PC-9 (cell line): Measurements from ENCODE around the gene IMPA2.

Source experiments
- EZH2 ChIP-seq: fragments of 200-600 bp; sonication (generic); IDR thresholded peaks from 2 replicates; pipeline ENCODE4 v1.8.0; 2017; ENCODE audit warnings: antibody characterized with exemption, low read depth
- TF ChIP-seq, protein P1 (sequence below): fragments of 200-600 bp; sonication (generic); conservative IDR thresholded peaks from 2 replicates; pipeline ENCODE4 v1.6.1; 2017; ENCODE audit warnings: mixed run types, antibody characterized with exemption, mild to moderate bottlenecking, moderate library complexity

DNA sequence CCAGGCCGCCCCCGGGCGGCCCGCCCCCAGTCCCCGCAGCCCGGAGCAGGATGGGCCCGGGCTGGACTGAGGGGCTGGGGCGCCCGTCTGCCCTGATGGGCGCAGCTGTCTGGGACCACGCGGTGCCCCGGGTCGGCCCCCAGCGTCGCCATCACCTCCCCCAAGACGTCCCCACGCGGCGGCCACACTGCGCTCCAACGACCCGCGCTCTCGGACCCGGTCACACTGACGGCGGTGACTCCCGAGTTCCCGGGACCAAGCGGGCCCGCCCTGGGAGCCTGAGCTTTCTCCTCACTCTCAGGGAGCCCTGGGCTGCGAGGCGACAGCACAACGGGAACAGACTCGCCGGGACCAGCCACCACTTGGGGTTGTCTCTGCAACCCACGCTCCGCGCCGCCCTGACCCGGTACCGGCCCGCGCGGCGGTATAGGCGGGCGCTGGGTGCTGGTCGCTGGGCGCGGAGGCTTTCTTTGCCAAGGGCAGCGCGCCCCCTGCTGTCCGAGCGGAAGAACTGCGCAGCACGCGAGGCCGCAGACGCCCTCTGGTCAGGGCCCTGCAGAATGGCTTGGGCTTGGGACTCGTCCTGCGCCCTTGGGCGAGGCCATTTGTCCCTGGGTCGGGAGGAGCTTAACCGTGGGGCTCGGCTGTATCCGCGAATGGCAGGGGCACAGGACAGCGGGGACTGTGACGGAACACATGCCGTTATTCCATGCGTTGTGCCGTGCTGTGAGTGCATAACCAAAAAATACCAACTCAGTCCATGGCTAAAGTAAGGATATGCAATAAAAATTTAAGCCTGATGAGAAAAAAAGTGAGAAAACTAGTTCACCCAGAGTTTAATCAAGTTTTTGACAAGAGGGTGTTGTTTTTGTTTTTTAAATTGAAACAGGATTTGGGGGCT lies 57.6 kb downstream of the IMPA2 start:
- TF ChIP-seq, protein P1, sequence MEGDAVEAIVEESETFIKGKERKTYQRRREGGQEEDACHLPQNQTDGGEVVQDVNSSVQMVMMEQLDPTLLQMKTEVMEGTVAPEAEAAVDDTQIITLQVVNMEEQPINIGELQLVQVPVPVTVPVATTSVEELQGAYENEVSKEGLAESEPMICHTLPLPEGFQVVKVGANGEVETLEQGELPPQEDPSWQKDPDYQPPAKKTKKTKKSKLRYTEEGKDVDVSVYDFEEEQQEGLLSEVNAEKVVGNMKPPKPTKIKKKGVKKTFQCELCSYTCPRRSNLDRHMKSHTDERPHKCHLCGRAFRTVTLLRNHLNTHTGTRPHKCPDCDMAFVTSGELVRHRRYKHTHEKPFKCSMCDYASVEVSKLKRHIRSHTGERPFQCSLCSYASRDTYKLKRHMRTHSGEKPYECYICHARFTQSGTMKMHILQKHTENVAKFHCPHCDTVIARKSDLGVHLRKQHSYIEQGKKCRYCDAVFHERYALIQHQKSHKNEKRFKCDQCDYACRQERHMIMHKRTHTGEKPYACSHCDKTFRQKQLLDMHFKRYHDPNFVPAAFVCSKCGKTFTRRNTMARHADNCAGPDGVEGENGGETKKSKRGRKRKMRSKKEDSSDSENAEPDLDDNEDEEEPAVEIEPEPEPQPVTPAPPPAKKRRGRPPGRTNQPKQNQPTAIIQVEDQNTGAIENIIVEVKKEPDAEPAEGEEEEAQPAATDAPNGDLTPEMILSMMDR: peak; percentile 97
- no peak for TF ChIP-seq EZH2
